ENCODE measurements around the gene ELANE. TPM values are rescaled to one million over a fixed set of nuclear protein-coding genes. Genes with fewer than 3 reads are reported as not detected.

ELANE gene
- total RNA-seq, 2 donors from 2014 or later = 1.4 TPM; not detected in 1

DNA sequence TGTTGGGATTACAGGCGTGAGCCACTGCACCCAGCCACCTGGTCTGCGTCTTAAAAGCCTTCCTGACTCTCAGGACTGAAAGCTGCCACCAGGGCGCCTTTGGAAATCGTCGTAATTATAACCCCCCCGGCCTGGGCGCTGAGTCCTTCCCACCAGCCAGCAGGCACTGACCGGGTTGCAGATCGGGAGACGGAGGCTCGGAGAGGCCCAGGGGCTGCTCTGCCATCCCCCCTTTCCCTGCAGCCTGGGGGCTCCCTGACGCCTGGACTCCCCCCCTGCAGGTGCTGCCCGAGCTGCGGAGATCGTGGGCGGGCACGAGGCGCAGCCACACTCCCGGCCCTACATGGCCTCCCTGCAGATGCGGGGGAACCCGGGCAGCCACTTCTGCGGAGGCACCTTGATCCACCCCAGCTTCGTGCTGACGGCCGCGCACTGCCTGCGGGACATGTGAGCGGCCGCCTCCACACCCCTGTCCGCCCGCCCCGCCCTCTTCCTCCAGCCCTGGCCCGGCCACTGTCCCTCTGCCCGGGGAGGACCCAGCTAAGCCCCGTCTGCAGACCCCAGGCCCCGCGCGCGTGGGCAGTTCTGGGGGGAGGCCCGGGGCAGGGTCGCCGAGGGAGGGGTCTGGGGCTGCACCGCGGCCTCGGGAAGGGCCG is 8.8 kb upstream of the ELANE start:
- Histone ChIP-seq H3K9me3 (no peaks in the 10 kb centered on the region), H3K4me1 (replicated peaks) (no peaks in the 10 kb centered on the region), H3K27me3 (replicated peaks; ENCODE audit: insufficient read depth) (peaks cover 7% of the 10 kb centered on the region), H3K36me3 (no peaks in the 10 kb centered on the region), H3K4me3 (peak overlapping the region; percentile 3 to 21), H3K27ac (no peak overlapping the region)
- DNase-seq (ENCODE audit: low spot score) = no peak
- intact Hi-C loops (cut with DNase I) = no loop called here
- 5% methylated on average over 34 of the region's 46 CpGs for WGBS
- TF ChIP-seq POLR2A (IDR thresholded peaks at IDR 0.05) = no peak
- TF ChIP-seq, protein P1, sequence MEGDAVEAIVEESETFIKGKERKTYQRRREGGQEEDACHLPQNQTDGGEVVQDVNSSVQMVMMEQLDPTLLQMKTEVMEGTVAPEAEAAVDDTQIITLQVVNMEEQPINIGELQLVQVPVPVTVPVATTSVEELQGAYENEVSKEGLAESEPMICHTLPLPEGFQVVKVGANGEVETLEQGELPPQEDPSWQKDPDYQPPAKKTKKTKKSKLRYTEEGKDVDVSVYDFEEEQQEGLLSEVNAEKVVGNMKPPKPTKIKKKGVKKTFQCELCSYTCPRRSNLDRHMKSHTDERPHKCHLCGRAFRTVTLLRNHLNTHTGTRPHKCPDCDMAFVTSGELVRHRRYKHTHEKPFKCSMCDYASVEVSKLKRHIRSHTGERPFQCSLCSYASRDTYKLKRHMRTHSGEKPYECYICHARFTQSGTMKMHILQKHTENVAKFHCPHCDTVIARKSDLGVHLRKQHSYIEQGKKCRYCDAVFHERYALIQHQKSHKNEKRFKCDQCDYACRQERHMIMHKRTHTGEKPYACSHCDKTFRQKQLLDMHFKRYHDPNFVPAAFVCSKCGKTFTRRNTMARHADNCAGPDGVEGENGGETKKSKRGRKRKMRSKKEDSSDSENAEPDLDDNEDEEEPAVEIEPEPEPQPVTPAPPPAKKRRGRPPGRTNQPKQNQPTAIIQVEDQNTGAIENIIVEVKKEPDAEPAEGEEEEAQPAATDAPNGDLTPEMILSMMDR (IDR thresholded peaks at IDR 0.05) = peak in 1 of 4 experiments; percentile 17

DNA sequence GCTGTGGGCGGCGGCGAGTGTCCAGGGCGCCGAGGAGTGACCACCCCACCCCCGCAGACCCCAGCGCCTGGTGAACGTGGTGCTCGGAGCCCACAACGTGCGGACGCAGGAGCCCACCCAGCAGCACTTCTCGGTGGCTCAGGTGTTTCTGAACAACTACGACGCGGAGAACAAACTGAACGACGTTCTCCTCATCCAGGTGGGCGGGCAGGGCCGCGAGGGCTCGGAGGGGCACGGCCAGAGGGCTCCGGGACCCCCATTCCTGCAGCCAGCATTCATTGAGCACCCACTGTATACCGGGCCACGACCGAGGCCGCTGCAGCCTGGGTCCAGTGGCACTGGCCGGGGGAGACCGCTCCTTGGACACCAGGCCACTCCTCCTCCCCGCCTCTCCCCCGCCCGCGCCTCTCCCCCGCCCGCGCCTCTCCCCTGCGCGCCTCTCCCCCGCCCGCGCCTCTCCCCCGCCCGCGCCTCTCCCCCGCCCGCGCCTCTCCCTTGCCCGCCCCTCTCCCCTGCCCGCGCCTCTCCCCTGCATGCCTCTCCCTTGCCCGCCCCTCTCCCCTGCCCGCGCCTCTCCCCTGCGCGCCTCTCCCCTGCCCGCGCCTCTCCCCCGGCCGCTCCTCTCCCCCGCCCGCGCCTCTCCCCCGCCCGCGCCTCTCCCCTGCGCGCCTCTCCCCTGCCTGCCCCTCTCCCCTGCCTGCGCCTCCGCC is 8.1 kb upstream of the ELANE start:
- no peak for DNase-seq (ENCODE audit: low spot score)
- Histone ChIP-seq H3K27me3 (replicated peaks; ENCODE audit: insufficient read depth) (peaks cover 7% of the 10 kb centered on the region), H3K36me3 (no peaks in the 10 kb centered on the region), H3K9me3 (no peaks in the 10 kb centered on the region), H3K27ac (no peak overlapping the region), H3K4me1 (replicated peaks) (no peaks in the 10 kb centered on the region), H3K4me3 (peak overlapping the region; percentile 3 to 21)
- TF ChIP-seq POLR2AphosphoS5 (IDR thresholded peaks at IDR 0.05) (no peak), POLR2A (IDR thresholded peaks at IDR 0.05) (no peak)
- TF ChIP-seq, protein P1 (IDR thresholded peaks at IDR 0.05) = no peak
- 33% methylated on average over 20 of the region's 70 CpGs for WGBS
- intact Hi-C loops (cut with DNase I) = no loop called here

DNA sequence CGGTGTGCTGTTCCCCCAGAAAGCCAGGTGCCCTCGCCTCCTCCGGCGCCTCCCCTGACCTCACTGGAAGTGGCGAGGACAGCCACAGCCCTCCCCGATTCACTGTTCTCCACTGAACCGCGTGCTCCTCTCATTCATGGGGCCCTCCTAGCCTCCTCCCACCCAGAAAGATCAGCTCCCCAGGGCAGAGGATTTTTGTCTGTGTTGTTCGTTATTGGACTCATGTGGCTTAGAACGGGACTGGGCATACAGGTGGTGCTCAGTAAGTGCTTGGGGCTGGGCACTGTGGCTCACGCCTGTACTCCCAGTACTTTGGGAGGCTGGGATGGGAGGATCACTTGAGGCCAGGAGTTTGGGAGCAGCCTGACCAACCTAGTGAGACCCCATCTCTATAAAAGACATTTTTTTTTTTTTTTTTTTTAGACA is 7.5 kb upstream of the ELANE start:
- whole genome bisulfite sequencing = 55% methylated on average over 7 of the region's 11 CpGs

DNA sequence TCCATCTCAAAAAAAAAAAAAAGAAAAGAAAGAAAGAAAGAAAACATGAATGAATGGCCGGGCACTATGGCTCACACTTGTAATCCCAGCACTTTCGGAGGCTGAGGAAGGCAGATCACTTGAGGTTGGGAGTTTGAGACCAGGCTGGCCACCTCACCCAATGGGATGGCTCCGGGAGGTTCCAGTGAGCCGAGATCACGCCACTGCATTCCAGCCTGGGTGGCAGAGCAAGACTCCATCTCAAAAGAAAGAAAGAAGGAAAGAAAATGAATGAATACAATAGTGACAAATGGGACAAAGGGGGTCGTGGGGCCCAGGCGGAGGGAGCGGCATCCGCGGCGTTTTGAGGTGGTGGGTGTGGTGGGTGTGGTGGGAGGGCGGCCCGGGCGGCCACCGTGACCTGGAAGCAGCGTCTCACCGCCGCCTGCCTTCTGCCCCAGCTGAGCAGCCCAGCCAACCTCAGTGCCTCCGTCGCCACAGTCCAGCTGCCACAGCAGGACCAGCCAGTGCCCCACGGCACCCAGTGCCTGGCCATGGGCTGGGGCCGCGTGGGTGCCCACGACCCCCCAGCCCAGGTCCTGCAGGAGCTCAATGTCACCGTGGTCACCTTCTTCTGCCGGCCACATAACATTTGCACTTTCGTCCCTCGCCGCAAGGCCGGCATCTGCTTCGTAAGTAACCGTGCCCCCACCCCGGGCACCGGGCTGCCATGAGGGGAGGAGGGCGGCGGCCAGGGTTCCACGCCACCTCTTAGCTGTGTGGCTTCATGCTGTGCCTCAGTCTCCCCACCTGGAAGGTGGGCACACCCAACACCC is 6.2 kb upstream of the ELANE start:
- Histone ChIP-seq H3K36me3 (no peaks in the 10 kb centered on the region), H3K27ac (no peak overlapping the region), H3K4me1 (replicated peaks) (peaks cover 4% of the 10 kb centered on the region), H3K4me3 (no peak overlapping the region), H3K9me3 (no peaks in the 10 kb centered on the region), H3K27me3 (replicated peaks; ENCODE audit: insufficient read depth) (peaks cover 7% of the 10 kb centered on the region)
- TF ChIP-seq, protein P1 (IDR thresholded peaks at IDR 0.05) = no peak
- no peak for TF ChIP-seq POLR2AphosphoS5 (IDR thresholded peaks at IDR 0.05)
- TF ChIP-seq POLR2A (IDR thresholded peaks at IDR 0.05) = no peak
- 69% methylated on average over 37 of the region's 37 CpGs for WGBS
- intact Hi-C loops (cut with DNase I) = no loop called here
- DNase-seq (ENCODE audit: low spot score) = no peak

More for the DNA sequence above, 7.5 kb upstream of the ELANE start:
- Histone ChIP-seq H3K4me1 (replicated peaks) (no peaks in the 10 kb centered on the region), H3K36me3 (no peaks in the 10 kb centered on the region), H3K27ac (no peak overlapping the region), H3K9me3 (no peaks in the 10 kb centered on the region), H3K27me3 (replicated peaks; ENCODE audit: insufficient read depth) (peaks cover 7% of the 10 kb centered on the region), H3K4me3 (no peak overlapping the region)
- intact Hi-C loops (cut with DNase I) = no loop called here
- no peak for TF ChIP-seq POLR2A (IDR thresholded peaks at IDR 0.05)
- TF ChIP-seq, protein P1 (IDR thresholded peaks at IDR 0.05) = no peak
- TF ChIP-seq POLR2AphosphoS5 (IDR thresholded peaks at IDR 0.05) = no peak
- no peak for DNase-seq (ENCODE audit: low spot score)

Data from prostate gland (tissue), 2 donors.